Activated naive CD8-positive, alpha-beta T cell treated with anti-CD3 and anti-CD28 coated beads, Interleukin-2, amount 50 U/mL, for 24 hours (primary cell): Measurements from ENCODE around the gene RAD51B.
A peak's percentile ranks its signal among the peaks of the same experiment; 100 is the strongest.

ENCODE experiments used
- ATAC-seq: fragments of 150-1000 bp; cut with Tn5 transposase; one replicate; pipeline ENCODE4 v1.10.0; 2021
- DNase-seq: peaks from one replicate; pipeline ENCODE4 v3.0.0; 2021
- H3K27ac Mint-ChIP-seq: one replicate; pipeline ENCODE4 v1.8.0; 2021; ENCODE audit warnings: mild to moderate bottlenecking, mixed read lengths
- H3K27me3 Mint-ChIP-seq: one replicate; pipeline ENCODE4 v1.8.0; 2021; ENCODE audit warnings: mixed read lengths
- H3K36me3 Mint-ChIP-seq: one replicate; pipeline ENCODE4 v1.8.0; 2021; ENCODE audit warnings: low read depth, mixed read lengths
- H3K4me1 Mint-ChIP-seq: one replicate; pipeline ENCODE4 v1.8.0; 2021; ENCODE audit warnings: mixed read lengths
- H3K4me3 Mint-ChIP-seq: one replicate; pipeline ENCODE4 v1.8.0; 2021; ENCODE audit warnings: mild to moderate bottlenecking, moderate library complexity, mixed read lengths
- H3K9me3 Mint-ChIP-seq: one replicate; pipeline ENCODE4 v1.8.0; 2021; ENCODE audit warnings: mixed read lengths

Gene RAD51B

GRCh38 chr14:68627868-68628604 lies 808.5 kb downstream of the RAD51B start:
- H3K9me3 Mint-ChIP-seq: no peaks in the 10 kb centered on the region
- ATAC-seq (peak; percentile 48), DNase-seq (peak; percentile 62)
- H3K27ac Mint-ChIP-seq: no peak overlapping the region
- peaks cover 5% of the 10 kb centered on the region for H3K27me3 Mint-ChIP-seq
- H3K4me3 Mint-ChIP-seq: peak overlapping the region; percentile 56
- H3K36me3 Mint-ChIP-seq: no peaks in the 10 kb centered on the region
- peaks cover 16% of the 10 kb centered on the region for H3K4me1 Mint-ChIP-seq

GRCh38 chr14:68628605-68629310 lies 809.2 kb downstream of the RAD51B start:
- H3K27ac Mint-ChIP-seq: no peak overlapping the region

GRCh38 chr14:68630081-68630571 lies 810.5 kb downstream of the RAD51B start:
- DNase-seq (no peak), ATAC-seq (no peak)
- Mint-ChIP-seq H3K36me3 (no peaks in the 10 kb centered on the region), H3K4me1 (peaks cover 16% of the 10 kb centered on the region), H3K4me3 (no peak overlapping the region), H3K27ac (no peak overlapping the region), H3K9me3 (no peaks in the 10 kb centered on the region), H3K27me3 (peaks cover 5% of the 10 kb centered on the region)

More at GRCh38 chr14:68628605-68629310, 809.2 kb downstream of the RAD51B start:
- Mint-ChIP-seq H3K4me1 (peaks cover 16% of the 10 kb centered on the region), H3K36me3 (no peaks in the 10 kb centered on the region), H3K9me3 (no peaks in the 10 kb centered on the region), H3K27me3 (peaks cover 5% of the 10 kb centered on the region), H3K4me3 (peak overlapping the region; percentile 56)
- ATAC-seq: no peak
- DNase-seq: peak; percentile 7

- DNase-seq (no peak), ATAC-seq (no peak)
- no peak overlapping the region for H3K4me3 Mint-ChIP-seq
- peaks cover 5% of the 10 kb centered on the region for H3K27me3 Mint-ChIP-seq
- no peaks in the 10 kb centered on the region for H3K36me3 Mint-ChIP-seq
- H3K27ac Mint-ChIP-seq: no peak overlapping the region
- peaks cover 16% of the 10 kb centered on the region for H3K4me1 Mint-ChIP-seq
- no peaks in the 10 kb centered on the region for H3K9me3 Mint-ChIP-seq
These were observed 811.2 kb downstream of the RAD51B start for GRCh38 chr14:68630611-68631393.

GRCh38 chr14:68631394-68632053 lies 811.9 kb downstream of the RAD51B start:
- no peaks in the 10 kb centered on the region for H3K9me3 Mint-ChIP-seq
- H3K27me3 Mint-ChIP-seq: peaks cover 5% of the 10 kb centered on the region
- no peak for DNase-seq
- no peak overlapping the region for H3K4me3 Mint-ChIP-seq
- H3K36me3 Mint-ChIP-seq: no peaks in the 10 kb centered on the region
- peaks cover 16% of the 10 kb centered on the region for H3K4me1 Mint-ChIP-seq
- ATAC-seq: no peak
- H3K27ac Mint-ChIP-seq: no peak overlapping the region

GRCh38 chr14:68632054-68632895 lies 812.7 kb downstream of the RAD51B start:
- Mint-ChIP-seq H3K27me3 (peaks cover 5% of the 10 kb centered on the region), H3K27ac (no peak overlapping the region), H3K4me3 (no peak overlapping the region), H3K9me3 (no peaks in the 10 kb centered on the region), H3K4me1 (peaks cover 16% of the 10 kb centered on the region), H3K36me3 (no peaks in the 10 kb centered on the region)
- DNase-seq (no peak), ATAC-seq (no peak)

GRCh38 chr14:68633131-68633991 lies 813.8 kb downstream of the RAD51B start:
- peaks cover 8% of the 10 kb centered on the region for H3K4me1 Mint-ChIP-seq
- peaks cover 5% of the 10 kb centered on the region for H3K27me3 Mint-ChIP-seq

GRCh38 chr14:68634332-68634731 lies 814.8 kb downstream of the RAD51B start:
- Mint-ChIP-seq H3K4me1 (no peaks in the 10 kb centered on the region), H3K4me3 (no peak overlapping the region), H3K27ac (no peak overlapping the region), H3K27me3 (no peaks in the 10 kb centered on the region), H3K36me3 (no peaks in the 10 kb centered on the region), H3K9me3 (no peaks in the 10 kb centered on the region)
- ATAC-seq: no peak
- DNase-seq: no peak

More at GRCh38 chr14:68633131-68633991, 813.8 kb downstream of the RAD51B start:
- no peak for ATAC-seq
- no peaks in the 10 kb centered on the region for H3K9me3 Mint-ChIP-seq
- H3K4me3 Mint-ChIP-seq: no peak overlapping the region
- no peak for DNase-seq
- H3K36me3 Mint-ChIP-seq: no peaks in the 10 kb centered on the region
- no peak overlapping the region for H3K27ac Mint-ChIP-seq

GRCh38 chr14:68634874-68635595 lies 815.5 kb downstream of the RAD51B start:
- Mint-ChIP-seq H3K36me3 (no peaks in the 10 kb centered on the region), H3K27ac (no peak overlapping the region), H3K27me3 (no peaks in the 10 kb centered on the region), H3K4me1 (no peaks in the 10 kb centered on the region), H3K4me3 (no peak overlapping the region), H3K9me3 (no peaks in the 10 kb centered on the region)
- DNase-seq (no peak), ATAC-seq (no peak)

- Mint-ChIP-seq H3K4me3 (no peak overlapping the region), H3K27me3 (no peaks in the 10 kb centered on the region), H3K4me1 (no peaks in the 10 kb centered on the region), H3K9me3 (peaks cover 12% of the 10 kb centered on the region), H3K27ac (no peak overlapping the region), H3K36me3 (no peaks in the 10 kb centered on the region)
- no peak for DNase-seq
- ATAC-seq: no peak
These were observed 817.0 kb downstream of the RAD51B start for GRCh38 chr14:68636597-68636996.

- no peaks in the 10 kb centered on the region for H3K27me3 Mint-ChIP-seq
- DNase-seq (no peak), ATAC-seq (no peak)
These were observed 817.8 kb downstream of the RAD51B start for GRCh38 chr14:68637106-68638021.

More at GRCh38 chr14:68637106-68638021, 817.8 kb downstream of the RAD51B start:
- Mint-ChIP-seq H3K4me3 (no peak overlapping the region), H3K4me1 (no peaks in the 10 kb centered on the region), H3K27ac (no peak overlapping the region), H3K36me3 (no peaks in the 10 kb centered on the region), H3K9me3 (peaks cover 13% of the 10 kb centered on the region)
